Lung microvascular endothelial cell (primary cell): Measurements from ENCODE around the gene MYEF2. TPM values are rescaled to one million over a fixed set of nuclear protein-coding genes. Genes with fewer than 3 reads are reported as not detected.

Source experiments
- DNase-seq, 2 donors: peaks; one replicate each; pipeline versions ENCODE4 v3.0.0 to v3.0.0-alpha.2; 2010; ENCODE audit warnings: low read depth in 2 of 2
- total RNA-seq: library from RNA; depleted of rRNA; stranded (reverse); fragments of >200 nt; gene quantifications from 2 replicates; pipeline ENCODE4 v1.2.1, GENCODE V29; 2014

MYEF2 gene
- total RNA-seq, 1 donor from 2014 or later, result 7.7 TPM

DNA sequence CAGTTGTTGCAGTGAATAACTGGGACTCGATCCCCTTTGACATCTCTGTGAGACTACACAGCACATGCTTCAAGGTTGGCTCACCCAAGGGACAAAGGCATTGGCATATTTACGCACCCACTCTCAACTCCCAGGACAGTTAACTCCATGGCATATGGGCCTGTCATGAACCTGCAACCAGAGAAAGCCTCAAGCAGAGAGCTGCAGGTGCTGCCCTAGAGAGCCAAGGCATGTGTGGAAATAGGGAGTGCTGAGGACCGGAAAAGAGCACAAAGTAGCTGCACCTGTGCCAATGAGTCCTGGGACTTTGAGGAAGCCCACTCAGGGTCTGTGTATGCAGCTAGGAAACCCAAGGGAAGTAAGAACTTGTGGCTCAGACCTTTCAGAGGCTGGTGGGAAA is 90.3 kb downstream of the MYEF2 start:
- DNase-seq, result no peak

- no peak for DNase-seq
Observed at GRCh38 chr15:48086576-48086975, 91.5 kb downstream of the MYEF2 start.

DNA sequence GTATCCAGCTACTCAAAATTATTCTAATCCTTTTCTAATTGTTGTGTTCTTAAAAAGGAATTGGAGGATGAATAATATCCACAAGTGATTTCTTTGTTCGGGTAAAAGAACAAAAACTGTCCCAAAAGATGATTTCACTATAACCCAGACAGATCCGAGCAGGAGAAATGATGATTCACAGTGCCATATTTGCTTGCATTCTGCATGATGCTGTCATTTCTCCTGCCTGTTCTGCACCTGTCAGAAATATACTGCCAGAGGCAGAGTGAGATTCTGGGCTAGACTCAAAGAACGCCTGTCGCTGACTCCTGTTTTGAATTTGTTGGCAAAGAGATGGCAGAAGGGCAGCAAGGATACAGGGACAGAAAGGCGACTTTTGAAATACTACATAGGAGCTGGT is 92.0 kb downstream of the MYEF2 start:
- DNase-seq, result no peak

- DNase-seq, result no peak
Observed at GRCh38 chr15:48085591-48085930, 92.5 kb downstream of the MYEF2 start.

GRCh38 chr15:48084759-48085590 is 93.1 kb downstream of the MYEF2 start:
- DNase-seq, result peak; percentile 20 to 41

Other genes with a start within 250 kb of the MYEF2 start
- under 0.01 TPM in 1 of 2 replicates, not detected in the other for gene SLC24A5, start 57.3 kb downstream of the MYEF2 start, total RNA-seq
- not detected in 2 replicates for gene CTXN2, start 13.4 kb upstream of the MYEF2 start, total RNA-seq
- not detected in 2 replicates for gene SLC12A1, start 28.0 kb upstream of the MYEF2 start, total RNA-seq
- gene DUT, start 153.1 kb upstream of the MYEF2 start, total RNA-seq, result 34.9 and 35.5 TPM in 2 replicates